ENCODE data around the gene SKP2.

The SKP2 gene

DNA sequence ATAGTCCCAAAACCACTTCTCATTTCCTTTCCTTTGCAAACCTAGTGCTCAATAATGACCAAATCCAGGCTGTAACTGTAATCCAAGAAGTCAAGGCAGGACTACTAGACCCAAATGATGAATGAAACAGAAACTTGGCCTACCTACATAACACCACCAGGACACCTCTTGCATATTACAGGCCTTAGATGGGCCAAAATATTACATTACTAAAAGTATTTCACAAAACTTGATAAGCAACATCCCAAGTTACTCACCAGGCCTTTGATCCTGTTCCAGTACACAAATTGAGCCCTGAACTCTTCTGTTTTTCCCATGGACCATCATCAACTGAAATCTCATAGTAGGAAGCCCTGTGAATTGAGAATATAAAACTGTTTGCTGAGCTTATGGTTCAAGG lies 55.0 kb downstream of the SKP2 start:
- POLR2A ChIA-PET, result no interaction called here
- Histone ChIP-seq H3K27me3 (replicated peaks in 2 of 5; ENCODE audit: control insufficient read depth in 4 of 5, insufficient read depth in 5 of 5, low read length in 4 of 5) (no peaks in the 10 kb centered on the region), H3K9me3 (ENCODE audit: control extremely low read depth in 1 of 5, control insufficient read depth in 4 of 5, insufficient read depth in 2 of 5, low read depth in 1 of 5, low read length in 4 of 5) (no peaks in the 10 kb centered on the region), H3K4me1 (ENCODE audit: control extremely low read depth in 1 of 4, control insufficient read depth in 4 of 4, insufficient read depth in 4 of 4, low read length in 3 of 4) (peaks cover 0 to 10% (median 0%) of the 10 kb centered on the region in 4 experiments), H3K27ac (ENCODE audit: insufficient read depth in 1 of 2, low read depth in 1 of 2, low read length in 2 of 2, poor library complexity in 1 of 2, severe bottlenecking in 2 of 2) (no peak overlapping the region), H3K4me3 (ENCODE audit: control insufficient read depth in 1 of 7, extremely low read depth in 1 of 7, insufficient read depth in 4 of 7, low read depth in 2 of 7, low read length in 6 of 7) (no peak overlapping the region), H3K36me3 (ENCODE audit: control insufficient read depth in 4 of 4, insufficient read depth in 4 of 4, low read length in 3 of 4) (peaks cover 0 to 19% (median 10%) of the 10 kb centered on the region in 4 experiments)
- DNase-seq, result no peak
- CTCF ChIA-PET, result interaction anchor here (1.2 kb wide), 1 partner anchor 18 kb away, joined by 3 read pairs; no protein-coding TSS in a partner anchor

- Histone ChIP-seq H3K27ac (ENCODE audit: insufficient read depth in 1 of 2, low read depth in 1 of 2, low read length in 2 of 2, poor library complexity in 1 of 2, severe bottlenecking in 2 of 2) (no peak overlapping the region), H3K27me3 (replicated peaks in 2 of 5; ENCODE audit: control insufficient read depth in 4 of 5, insufficient read depth in 5 of 5, low read length in 4 of 5) (no peaks in the 10 kb centered on the region), H3K4me3 (ENCODE audit: control insufficient read depth in 1 of 7, extremely low read depth in 1 of 7, insufficient read depth in 4 of 7, low read depth in 2 of 7, low read length in 6 of 7) (no peak overlapping the region), H3K36me3 (ENCODE audit: control insufficient read depth in 4 of 4, insufficient read depth in 4 of 4, low read length in 3 of 4) (peaks cover 4 to 24% (median 13%) of the 10 kb centered on the region in 4 experiments), H3K4me1 (ENCODE audit: control extremely low read depth in 1 of 4, control insufficient read depth in 4 of 4, insufficient read depth in 4 of 4, low read length in 3 of 4) (no peaks in the 10 kb centered on the region), H3K9me3 (ENCODE audit: control extremely low read depth in 1 of 5, control insufficient read depth in 4 of 5, insufficient read depth in 2 of 5, low read depth in 1 of 5, low read length in 4 of 5) (no peaks in the 10 kb centered on the region)
- CTCF ChIA-PET, result interaction anchor here (1.2 kb wide), 1 partner anchor 30 kb away, joined by 4 read pairs; no protein-coding TSS in a partner anchor
- no peak for DNase-seq
- POLR2A ChIA-PET, result no interaction called here
- WGBS (ENCODE audit: insufficient coverage), result 100% methylated on average over 1 of the region's 2 CpGs
These were observed 56.9 kb downstream of the SKP2 start for GRCh38 chr5:36208786-36209185.

DNA sequence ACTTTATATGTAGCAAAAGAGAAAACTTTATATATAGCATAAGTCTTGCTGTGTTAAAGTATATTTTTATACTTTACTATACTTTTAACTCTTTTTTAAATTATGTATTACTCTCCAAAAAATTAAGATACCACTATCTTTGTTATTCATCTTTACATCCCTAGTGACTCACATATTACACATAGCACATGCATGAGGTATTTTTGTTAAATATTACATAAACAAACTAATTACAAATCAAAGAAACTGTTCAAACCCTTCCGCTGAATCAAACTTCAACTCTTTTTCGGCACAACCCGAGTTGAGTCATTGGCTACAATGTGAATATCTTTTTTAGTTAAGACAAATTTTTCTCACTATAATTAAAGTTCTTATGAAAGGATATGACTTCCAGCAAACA lies 57.8 kb downstream of the SKP2 start:
- H3K4me3 ChIP-seq (ENCODE audit: control insufficient read depth in 1 of 7, extremely low read depth in 1 of 7, insufficient read depth in 4 of 7, low read depth in 2 of 7, low read length in 6 of 7), result no peak overlapping the region
- WGBS (ENCODE audit: insufficient coverage), result no CpG with 5 or more reads among the region's 3 CpGs
- CTCF ChIA-PET, result interaction anchor here (1.0 to 1.2 kb wide), 2 partner anchors 11 to 29 kb away, joined by 3 to 4 read pairs; no protein-coding TSS in a partner anchor
- POLR2A ChIA-PET, result interaction anchor here (0.8 kb wide), 1 partner anchor 43 kb away, joined by 3 read pairs; no protein-coding TSS in a partner anchor
- no peak for DNase-seq
- no peaks in the 10 kb centered on the region for H3K27me3 ChIP-seq (replicated peaks in 2 of 5; ENCODE audit: control insufficient read depth in 4 of 5, insufficient read depth in 5 of 5, low read length in 4 of 5)
- no peaks in the 10 kb centered on the region for H3K9me3 ChIP-seq (ENCODE audit: control extremely low read depth in 1 of 5, control insufficient read depth in 4 of 5, insufficient read depth in 2 of 5, low read depth in 1 of 5, low read length in 4 of 5)
- H3K36me3 ChIP-seq (ENCODE audit: control insufficient read depth in 4 of 4, insufficient read depth in 4 of 4, low read length in 3 of 4), result peaks cover 6 to 27% (median 13%) of the 10 kb centered on the region in 4 experiments
- no peaks in the 10 kb centered on the region for H3K4me1 ChIP-seq (ENCODE audit: control extremely low read depth in 1 of 4, control insufficient read depth in 4 of 4, insufficient read depth in 4 of 4, low read length in 3 of 4)
- H3K27ac ChIP-seq (ENCODE audit: insufficient read depth in 1 of 2, low read depth in 1 of 2, low read length in 2 of 2, poor library complexity in 1 of 2, severe bottlenecking in 2 of 2), result no peak overlapping the region

DNA sequence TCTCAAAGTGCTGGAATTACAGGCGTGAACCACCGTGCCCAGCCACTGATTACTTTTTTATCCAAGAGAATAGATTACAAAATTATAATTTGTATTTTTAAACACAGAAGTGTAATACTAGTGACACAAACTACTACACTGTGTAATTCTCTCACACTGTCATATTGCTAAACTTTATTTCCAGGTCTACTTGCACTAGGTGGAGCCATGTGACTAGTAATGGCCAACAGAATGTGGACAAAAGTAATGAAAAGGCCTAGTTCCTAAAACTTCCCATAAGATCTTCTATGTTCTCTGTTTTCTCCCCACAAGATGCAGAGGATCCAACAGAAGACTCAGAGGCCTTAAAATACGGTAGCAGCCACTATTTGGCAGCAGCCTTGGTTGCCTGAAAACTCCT lies 62.5 kb downstream of the SKP2 start:
- ChIA-PET CTCF (interaction anchor here (0.6 to 1.7 kb wide), 5 partner anchors 11 to 294 kb away, joined by 3 to 4 read pairs (median 3); partner anchors contain the start of gene RANBP3L), POLR2A (no interaction called here)
- DNase-seq, result peak; percentile 11 to 13 (median 11)
- WGBS (ENCODE audit: insufficient coverage), result no CpG with 5 or more reads among the region's 3 CpGs
- H3K4me3 ChIP-seq (ENCODE audit: control insufficient read depth in 1 of 7, extremely low read depth in 1 of 7, insufficient read depth in 4 of 7, low read depth in 2 of 7, low read length in 6 of 7), result no peak overlapping the region
- no peak overlapping the region for H3K27ac ChIP-seq (ENCODE audit: insufficient read depth in 1 of 2, low read depth in 1 of 2, low read length in 2 of 2, poor library complexity in 1 of 2, severe bottlenecking in 2 of 2)
- no peaks in the 10 kb centered on the region for H3K27me3 ChIP-seq (replicated peaks in 2 of 5; ENCODE audit: control insufficient read depth in 4 of 5, insufficient read depth in 5 of 5, low read length in 4 of 5)
- peaks cover 7 to 19% (median 16%) of the 10 kb centered on the region in 4 experiments for H3K36me3 ChIP-seq (ENCODE audit: control insufficient read depth in 4 of 4, insufficient read depth in 4 of 4, low read length in 3 of 4)
- H3K9me3 ChIP-seq (ENCODE audit: control extremely low read depth in 1 of 5, control insufficient read depth in 4 of 5, insufficient read depth in 2 of 5, low read depth in 1 of 5, low read length in 4 of 5), result no peaks in the 10 kb centered on the region
- peaks cover 0 to 4% (median 0%) of the 10 kb centered on the region in 4 experiments for H3K4me1 ChIP-seq (ENCODE audit: control extremely low read depth in 1 of 4, control insufficient read depth in 4 of 4, insufficient read depth in 4 of 4, low read length in 3 of 4)

- ChIA-PET CTCF (no interaction called here), POLR2A (no interaction called here)
- no CpG with 5 or more reads among the region's 2 CpGs for WGBS (ENCODE audit: insufficient coverage)
- H3K4me3 ChIP-seq (ENCODE audit: control insufficient read depth in 1 of 7, extremely low read depth in 1 of 7, insufficient read depth in 4 of 7, low read depth in 2 of 7, low read length in 6 of 7), result no peak overlapping the region
- H3K4me1 ChIP-seq (ENCODE audit: control extremely low read depth in 1 of 4, control insufficient read depth in 4 of 4, insufficient read depth in 4 of 4, low read length in 3 of 4), result peaks cover 0 to 4% (median 0%) of the 10 kb centered on the region in 4 experiments
- H3K36me3 ChIP-seq (ENCODE audit: control insufficient read depth in 4 of 4, insufficient read depth in 4 of 4, low read length in 3 of 4), result peaks cover 7 to 24% (median 23%) of the 10 kb centered on the region in 4 experiments
- no peaks in the 10 kb centered on the region for H3K9me3 ChIP-seq (ENCODE audit: control extremely low read depth in 1 of 5, control insufficient read depth in 4 of 5, insufficient read depth in 2 of 5, low read depth in 1 of 5, low read length in 4 of 5)
- no peak overlapping the region for H3K27ac ChIP-seq (ENCODE audit: insufficient read depth in 1 of 2, low read depth in 1 of 2, low read length in 2 of 2, poor library complexity in 1 of 2, severe bottlenecking in 2 of 2)
- DNase-seq, result no peak
- H3K27me3 ChIP-seq (replicated peaks in 2 of 5; ENCODE audit: control insufficient read depth in 4 of 5, insufficient read depth in 5 of 5, low read length in 4 of 5), result no peaks in the 10 kb centered on the region
These were observed 64.0 kb downstream of the SKP2 start for GRCh38 chr5:36215910-36216309.

- Histone ChIP-seq H3K4me1 (ENCODE audit: control extremely low read depth in 1 of 4, control insufficient read depth in 4 of 4, insufficient read depth in 4 of 4, low read length in 3 of 4) (peaks cover 0 to 4% (median 0%) of the 10 kb centered on the region in 4 experiments), H3K27ac (ENCODE audit: insufficient read depth in 1 of 2, low read depth in 1 of 2, low read length in 2 of 2, poor library complexity in 1 of 2, severe bottlenecking in 2 of 2) (no peak overlapping the region), H3K4me3 (ENCODE audit: control insufficient read depth in 1 of 7, extremely low read depth in 1 of 7, insufficient read depth in 4 of 7, low read depth in 2 of 7, low read length in 6 of 7) (no peak overlapping the region), H3K36me3 (ENCODE audit: control insufficient read depth in 4 of 4, insufficient read depth in 4 of 4, low read length in 3 of 4) (peaks cover 11 to 31% (median 30%) of the 10 kb centered on the region in 4 experiments), H3K27me3 (replicated peaks in 2 of 5; ENCODE audit: control insufficient read depth in 4 of 5, insufficient read depth in 5 of 5, low read length in 4 of 5) (no peaks in the 10 kb centered on the region), H3K9me3 (ENCODE audit: control extremely low read depth in 1 of 5, control insufficient read depth in 4 of 5, insufficient read depth in 2 of 5, low read depth in 1 of 5, low read length in 4 of 5) (no peaks in the 10 kb centered on the region)
- CTCF ChIA-PET, result interaction anchor here (0.7 to 0.9 kb wide), 2 partner anchors 19 to 24 kb away, joined by 4 to 5 read pairs; partner anchors contain the start of gene NADK2
- POLR2A ChIA-PET, result interaction anchor here (0.9 kb wide), 1 partner anchor 24 kb away, joined by 3 read pairs; the partner anchor contains the start of gene NADK2
- no peak for DNase-seq
- no CpG with 5 or more reads among the region's 1 CpG for WGBS (ENCODE audit: insufficient coverage)
These were observed 65.7 kb downstream of the SKP2 start for GRCh38 chr5:36217567-36217966.

GRCh38 chr5:36217988-36218387 lies 66.1 kb downstream of the SKP2 start:
- no peak overlapping the region for H3K27ac ChIP-seq (ENCODE audit: insufficient read depth in 1 of 2, low read depth in 1 of 2, low read length in 2 of 2, poor library complexity in 1 of 2, severe bottlenecking in 2 of 2)
- ChIA-PET POLR2A (interaction anchor here (0.9 kb wide), 1 partner anchor 23 kb away, joined by 3 read pairs; the partner anchor contains the start of gene NADK2), CTCF (interaction anchor here (0.7 to 1.5 kb wide), 2 partner anchors 19 to 478 kb away, joined by 4 to 5 read pairs; no protein-coding TSS in a partner anchor)
- no peaks in the 10 kb centered on the region for H3K27me3 ChIP-seq (replicated peaks in 2 of 5; ENCODE audit: control insufficient read depth in 4 of 5, insufficient read depth in 5 of 5, low read length in 4 of 5)
- DNase-seq, result no peak
- H3K4me1 ChIP-seq (ENCODE audit: control extremely low read depth in 1 of 4, control insufficient read depth in 4 of 4, insufficient read depth in 4 of 4, low read length in 3 of 4), result peaks cover 0 to 4% (median 0%) of the 10 kb centered on the region in 4 experiments
- H3K9me3 ChIP-seq (ENCODE audit: control extremely low read depth in 1 of 5, control insufficient read depth in 4 of 5, insufficient read depth in 2 of 5, low read depth in 1 of 5, low read length in 4 of 5), result no peaks in the 10 kb centered on the region
- H3K36me3 ChIP-seq (ENCODE audit: control insufficient read depth in 4 of 4, insufficient read depth in 4 of 4, low read length in 3 of 4), result peaks cover 11 to 27% (median 26%) of the 10 kb centered on the region in 4 experiments
- WGBS (ENCODE audit: insufficient coverage), result no CpG with 5 or more reads among the region's 1 CpG
- H3K4me3 ChIP-seq (ENCODE audit: control insufficient read depth in 1 of 7, extremely low read depth in 1 of 7, insufficient read depth in 4 of 7, low read depth in 2 of 7, low read length in 6 of 7), result no peak overlapping the region
